ENCODE results near the gene CAMK2D. TPM values are rescaled to one million over a fixed set of nuclear protein-coding genes. Genes with fewer than 3 reads are reported as not detected.

The CAMK2D gene
- polyA plus RNA-seq, 3 donors, result 10.4 to 30.6 (median 19.6) TPM

DNA sequence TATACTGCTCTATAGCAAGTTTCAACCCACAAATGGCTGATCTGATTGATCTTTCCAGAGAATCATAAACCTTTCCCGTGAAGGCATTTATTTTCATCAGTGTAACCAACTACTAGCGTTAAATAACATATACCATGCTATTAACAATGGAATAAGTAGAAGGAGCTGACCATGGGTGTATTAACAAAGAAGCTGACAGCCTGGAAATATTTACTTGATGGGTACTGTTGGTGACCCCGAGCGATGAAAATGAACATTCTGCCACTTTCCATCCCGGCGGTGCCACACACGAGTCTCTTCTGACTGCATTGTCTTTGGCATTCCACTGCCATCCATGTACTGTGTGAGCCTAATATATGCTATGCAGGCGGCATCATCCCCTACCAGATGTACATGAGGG lies 304.4 kb downstream of the CAMK2D start:
- Histone ChIP-seq H3K4me1 (ENCODE audit: control insufficient read depth in 1 of 2, insufficient read depth in 2 of 2, low read length in 2 of 2) (no peaks in the 10 kb centered on the region), H3K4me2 (replicated peaks; ENCODE audit: extremely low read depth, low read length, poor library complexity, severe bottlenecking) (no peak overlapping the region), H4K20me1 (ENCODE audit: insufficient read depth, low read length) (no peaks in the 10 kb centered on the region), H3K27me3 (ENCODE audit: control insufficient read depth in 2 of 2, insufficient read depth in 2 of 2, low read length in 2 of 2) (no peaks in the 10 kb centered on the region), H3K79me2 (ENCODE audit: insufficient read depth, low read length) (no peaks in the 10 kb centered on the region), H3K9ac (ENCODE audit: insufficient read depth, low read length, poor library complexity, severe bottlenecking) (no peak overlapping the region), H3K27ac (ENCODE audit: low read depth in 1 of 2, low read length in 2 of 2) (no peak overlapping the region), H3K9me3 (replicated peaks in 1 of 2; ENCODE audit: control insufficient read depth in 1 of 2, insufficient read depth in 1 of 2, low read length in 2 of 2) (no peaks in the 10 kb centered on the region), H3K36me3 (replicated peaks in 1 of 2; ENCODE audit: control insufficient read depth in 1 of 2, insufficient read depth in 2 of 2, low read length in 2 of 2) (peaks cover 0 to 3% of the 10 kb centered on the region in 2 donors), H2AFZ (ENCODE audit: insufficient read depth, low read depth, low read length, poor library complexity, severe bottlenecking) (no peak overlapping the region), H3K4me3 (replicated peaks in 1 of 3; ENCODE audit: low read depth in 2 of 3, low read length in 3 of 3) (no peak overlapping the region)
- H3K27me3 Mint-ChIP-seq (ENCODE audit: low read depth in 3 of 3), result peaks cover 0 to 3% (median 0%) of the 10 kb centered on the region in 3 donors
- H3K36me3 Mint-ChIP-seq, result peaks cover 16 to 27% of the 10 kb centered on the region in 2 donors
- no peak overlapping the region for H3K4me3 Mint-ChIP-seq
- no peak overlapping the region for H3K27ac Mint-ChIP-seq
- H3K9me3 Mint-ChIP-seq, result no peaks in the 10 kb centered on the region
- no CpG with 5 or more reads among the region's 8 CpGs for WGBS (ENCODE audit: insufficient coverage)
- no peak for DNase-seq
- intact Hi-C loops (cut with micrococcal nuclease), result no loop called here
- H3K4me1 Mint-ChIP-seq, result no peaks in the 10 kb centered on the region
- TF ChIP-seq, protein P1, sequence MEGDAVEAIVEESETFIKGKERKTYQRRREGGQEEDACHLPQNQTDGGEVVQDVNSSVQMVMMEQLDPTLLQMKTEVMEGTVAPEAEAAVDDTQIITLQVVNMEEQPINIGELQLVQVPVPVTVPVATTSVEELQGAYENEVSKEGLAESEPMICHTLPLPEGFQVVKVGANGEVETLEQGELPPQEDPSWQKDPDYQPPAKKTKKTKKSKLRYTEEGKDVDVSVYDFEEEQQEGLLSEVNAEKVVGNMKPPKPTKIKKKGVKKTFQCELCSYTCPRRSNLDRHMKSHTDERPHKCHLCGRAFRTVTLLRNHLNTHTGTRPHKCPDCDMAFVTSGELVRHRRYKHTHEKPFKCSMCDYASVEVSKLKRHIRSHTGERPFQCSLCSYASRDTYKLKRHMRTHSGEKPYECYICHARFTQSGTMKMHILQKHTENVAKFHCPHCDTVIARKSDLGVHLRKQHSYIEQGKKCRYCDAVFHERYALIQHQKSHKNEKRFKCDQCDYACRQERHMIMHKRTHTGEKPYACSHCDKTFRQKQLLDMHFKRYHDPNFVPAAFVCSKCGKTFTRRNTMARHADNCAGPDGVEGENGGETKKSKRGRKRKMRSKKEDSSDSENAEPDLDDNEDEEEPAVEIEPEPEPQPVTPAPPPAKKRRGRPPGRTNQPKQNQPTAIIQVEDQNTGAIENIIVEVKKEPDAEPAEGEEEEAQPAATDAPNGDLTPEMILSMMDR (IDR thresholded peaks at IDR 0.05), result no peak

DNA sequence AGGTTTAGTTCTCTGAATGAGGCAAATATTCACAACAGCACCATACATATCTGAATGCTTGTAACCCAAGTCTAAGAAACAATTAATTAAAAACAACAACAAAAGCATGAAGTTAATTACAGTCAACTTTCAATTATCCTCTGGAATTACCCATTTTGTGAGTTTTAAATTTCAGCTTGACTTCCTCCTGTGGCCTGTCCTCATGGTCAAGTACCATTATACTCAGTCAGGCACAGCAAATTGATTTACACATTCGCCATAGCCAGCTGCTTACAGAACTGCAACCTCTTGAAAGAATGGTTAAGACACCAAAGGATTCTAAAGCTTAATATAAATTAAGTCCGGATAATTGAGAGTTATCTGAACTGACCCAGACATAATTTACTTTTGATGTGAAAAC lies 306.5 kb downstream of the CAMK2D start:
- Histone ChIP-seq H3K79me2 (ENCODE audit: insufficient read depth, low read length) (no peaks in the 10 kb centered on the region), H3K4me1 (ENCODE audit: control insufficient read depth in 1 of 2, insufficient read depth in 2 of 2, low read length in 2 of 2) (no peaks in the 10 kb centered on the region), H3K9ac (ENCODE audit: insufficient read depth, low read length, poor library complexity, severe bottlenecking) (no peak overlapping the region), H3K9me3 (replicated peaks in 1 of 2; ENCODE audit: control insufficient read depth in 1 of 2, insufficient read depth in 1 of 2, low read length in 2 of 2) (no peaks in the 10 kb centered on the region), H3K4me3 (replicated peaks in 1 of 3; ENCODE audit: low read depth in 2 of 3, low read length in 3 of 3) (no peak overlapping the region), H3K36me3 (replicated peaks in 1 of 2; ENCODE audit: control insufficient read depth in 1 of 2, insufficient read depth in 2 of 2, low read length in 2 of 2) (peaks cover 0 to 3% of the 10 kb centered on the region in 2 donors), H3K4me2 (replicated peaks; ENCODE audit: extremely low read depth, low read length, poor library complexity, severe bottlenecking) (no peak overlapping the region), H3K27ac (ENCODE audit: low read depth in 1 of 2, low read length in 2 of 2) (no peak overlapping the region), H4K20me1 (ENCODE audit: insufficient read depth, low read length) (no peaks in the 10 kb centered on the region), H2AFZ (ENCODE audit: insufficient read depth, low read depth, low read length, poor library complexity, severe bottlenecking) (no peak overlapping the region), H3K27me3 (ENCODE audit: control insufficient read depth in 2 of 2, insufficient read depth in 2 of 2, low read length in 2 of 2) (no peaks in the 10 kb centered on the region)
- intact Hi-C loops (cut with micrococcal nuclease), result no loop called here
- Mint-ChIP-seq H3K4me3 (no peak overlapping the region), H3K27me3 (ENCODE audit: low read depth in 3 of 3) (peaks cover 0 to 3% (median 0%) of the 10 kb centered on the region in 3 donors), H3K9me3 (no peaks in the 10 kb centered on the region), H3K27ac (no peak overlapping the region), H3K4me1 (no peaks in the 10 kb centered on the region), H3K36me3 (peaks cover 13 to 22% of the 10 kb centered on the region in 2 donors)
- TF ChIP-seq, protein P1 (IDR thresholded peaks at IDR 0.05), result no peak
- no peak for DNase-seq
- WGBS (ENCODE audit: insufficient coverage), result no CpG with 5 or more reads among the region's 2 CpGs

Data from CD14-positive monocyte (primary cell).